Stomach (tissue), 9 donors: Measurements from ENCODE around the gene CHD5. TPM values are rescaled to one million over a fixed set of nuclear protein-coding genes. Genes with fewer than 3 reads are reported as not detected.
A peak's percentile ranks its signal among the peaks of the same experiment; 100 is the strongest.
"Not testable (repeated sequence)": the region's sequence is repeated elsewhere in the genome, so short reads cannot be mapped to it uniquely, and the experiment has no call there.

Source experiments
- DNase-seq, 2 donors: peaks; one replicate each; pipeline versions ENCODE4 v3.0.0 to v3.0.0-alpha.2; 2013 to 2019
- H3K27ac ChIP-seq, 5 donors: fragments of 200-600 bp in 4 of 5; sonication (generic) in 4 of 5; one replicate each; pipeline ENCODE4 v1.5.1; 2013 to 2019; ENCODE audit warnings: mild to moderate bottlenecking in 1 of 5, moderate library complexity in 1 of 5
- H3K27me3 ChIP-seq, 3 donors: fragments of 200-600 bp; sonication (generic); one replicate each; pipeline ENCODE4 v1.5.1; 2017 to 2019; ENCODE audit warnings: mixed run types in 1 of 3
- H3K36me3 ChIP-seq, 4 donors: fragments of 200-600 bp; sonication (generic); 1 replicate in 3 of 4; 2 replicates in 1 of 4; pipeline ENCODE4 v1.5.1; 2016 to 2019
- H3K4me1 ChIP-seq, 4 donors: fragments of 200-600 bp; sonication (generic); one replicate each; pipeline ENCODE4 v1.5.1; 2016 to 2019
- H3K4me3 ChIP-seq, 4 donors: fragments of 200-600 bp; sonication (generic) in 3 of 4; one replicate each; pipeline ENCODE4 v1.5.1; 2016 to 2019; ENCODE audit warnings: mild to moderate bottlenecking in 1 of 4
- H3K9me3 ChIP-seq, 4 donors: fragments of 200-600 bp; sonication (generic); one replicate each; pipeline ENCODE4 v1.5.1; 2016 to 2019
- CTCF ChIP-seq, 7 experiments: fragments of 450-650 bp in 4 of 7; fragments of 200-600 bp in 3 of 7; sonication (generic) in 3 of 7; IDR thresholded peaks; one replicate each; pipeline ENCODE4 v1.5.1; 2016 to 2019; ENCODE audit warnings: antibody characterized with exemption in 7 of 7, control low read depth in 2 of 7, mild to moderate bottlenecking in 1 of 7
- EP300 ChIP-seq: sonication (generic); formaldehyde crosslinking; IDR thresholded peaks from one replicate; pipeline ENCODE4 v1.6.1; 2017; ENCODE audit warnings: antibody characterized with exemption
- POLR2A ChIP-seq, 4 donors: fragments of 450-650 bp; IDR thresholded peaks; one replicate each; pipeline ENCODE4 v1.6.1; 2016; ENCODE audit warnings: antibody characterized with exemption in 4 of 4, control low read depth in 2 of 4, mild to moderate bottlenecking in 1 of 4, moderate library complexity in 1 of 4
- POLR2AphosphoS5 ChIP-seq, 3 donors: sonication (generic); formaldehyde crosslinking; IDR thresholded peaks; one replicate each; pipeline ENCODE4 v1.6.1; 2016; ENCODE audit warnings: antibody characterized with exemption in 3 of 3
- WGBS, 5 donors: extraction: QIAGEN DNeasy Blood & Tissue Kit in 3 of 5; methylation state at CpG; one replicate each; pipeline versions ENCODE4 v1.1.5 to v1.1.7; 2013 to 2018; 5-methylcytosine and 5-hydroxymethylcytosine counted together
- intact Hi-C: fragments of 100-400 bp; cut with DNase I; formaldehyde crosslinking; loops from one replicate; pipeline ENCODE4 v1.15.1; 2023; ENCODE audit warnings: low total_unique reads
- polyA plus RNA-seq, 3 donors: library from polyadenylated mRNA; stranded (reverse); fragments of 200-250 nt; gene quantifications; one replicate each; pipeline ENCODE4 v1.2.3, GENCODE V29; 2013
- total RNA-seq, 5 donors: library from RNA; depleted of rRNA; stranded (reverse); fragments of >200 nt; gene quantifications; one replicate each; pipeline versions ENCODE4 v1.1.0 to v1.2.3, GENCODE V29; 2014 to 2016
- donor health status: healthy with polysubstance abuse.
- donor health status: Bipolar disorder and iron deficiency.
- donor health status: healthy.

The CHD5 gene
- total and polyA plus RNA-seq, 8 donors: 0.06 to 0.92 (median 0.29) TPM; not detected in 1

GRCh38 chr1:6222636-6223035 is 42.5 kb upstream of the CHD5 start:
- DNase-seq: peak in 1 of 2 donors; percentile 62
- Histone ChIP-seq H3K4me1 (peaks cover 0 to 14% (median 0%) of the 10 kb centered on the region in 4 donors), H3K9me3 (no peaks in the 10 kb centered on the region), H3K27ac (peak overlapping the region in 2 of 5 donors; percentile 17 to 56), H3K4me3 (no peak overlapping the region), H3K27me3 (no peaks in the 10 kb centered on the region), H3K36me3 (peaks cover 31 to 64% (median 62%) of the 10 kb centered on the region in 4 donors)
- intact Hi-C loops: no loop called here
- TF ChIP-seq EP300: no peak
- no peak for TF ChIP-seq POLR2A (IDR thresholded peaks at IDR 0.05)
- 53 to 71% (median 63%) methylated on average over 6 of the region's 6 CpGs for WGBS, 5 donors

- peaks cover 27 to 61% (median 49%) of the 10 kb centered on the region in 4 donors for H3K36me3 ChIP-seq
- no peak for DNase-seq
- intact Hi-C loops: no loop called here
- no peak overlapping the region for H3K4me3 ChIP-seq
- TF ChIP-seq POLR2AphosphoS5 (IDR thresholded peaks at IDR 0.05) (no peak), CTCF (IDR thresholded peaks at IDR 0.05) (no peak), EP300 (no peak), POLR2A (IDR thresholded peaks at IDR 0.05) (no peak)
- H3K27me3 ChIP-seq: no peaks in the 10 kb centered on the region
- H3K4me1 ChIP-seq: peaks cover 0 to 14% (median 0%) of the 10 kb centered on the region in 4 donors
- 78 to 94% (median 94%) methylated on average over 12 of the region's 12 CpGs for WGBS, 5 donors
- H3K27ac ChIP-seq: no peak overlapping the region
- no peaks in the 10 kb centered on the region for H3K9me3 ChIP-seq
Measured at GRCh38 chr1:6221210-6221784, 41.2 kb upstream of the CHD5 start.

GRCh38 chr1:6220236-6220635 is 40.1 kb upstream of the CHD5 start:
- 56 to 77% (median 65%) methylated on average over 7 to 8 of the region's 8 CpGs for WGBS, 5 donors
- intact Hi-C loops: no loop called here
- no peak for DNase-seq
- H3K27me3 ChIP-seq: no peaks in the 10 kb centered on the region
- no peak for TF ChIP-seq POLR2A (IDR thresholded peaks at IDR 0.05)
- no peak for TF ChIP-seq EP300
- no peak for TF ChIP-seq POLR2AphosphoS5 (IDR thresholded peaks at IDR 0.05)
- TF ChIP-seq CTCF (IDR thresholded peaks at IDR 0.05): no peak
- peaks cover 22 to 61% (median 42%) of the 10 kb centered on the region in 4 donors for H3K36me3 ChIP-seq
- H3K9me3 ChIP-seq: no peaks in the 10 kb centered on the region
- H3K4me1 ChIP-seq: peaks cover 0 to 14% (median 0%) of the 10 kb centered on the region in 4 donors
- H3K4me3 ChIP-seq: no peak overlapping the region
- H3K27ac ChIP-seq: no peak overlapping the region

GRCh38 chr1:6219641-6220040 is 39.5 kb upstream of the CHD5 start:
- DNase-seq, H3K9me3 ChIP-seq, H3K27me3 ChIP-seq, intact Hi-C loops, H3K4me3 ChIP-seq, H3K27ac ChIP-seq: not testable (repeated sequence)
- Histone ChIP-seq H3K4me1 (peaks cover 0 to 14% (median 0%) of the 10 kb centered on the region in 4 donors), H3K36me3 (peaks cover 16 to 55% (median 36%) of the 10 kb centered on the region in 4 donors)
- WGBS, 5 donors: 76 to 90% (median 87%) methylated on average over 11 of the region's 11 CpGs

- Histone ChIP-seq H3K9me3 (no peaks in the 10 kb centered on the region), H3K4me1 (peaks cover 0 to 14% (median 0%) of the 10 kb centered on the region in 4 donors), H3K27ac (no peak overlapping the region), H3K36me3 (peaks cover 5 to 44% (median 25%) of the 10 kb centered on the region in 4 donors), H3K27me3 (no peaks in the 10 kb centered on the region), H3K4me3 (no peak overlapping the region)
- WGBS, 5 donors: 74 to 86% (median 82%) methylated on average over 16 of the region's 16 CpGs
- intact Hi-C loops: no loop called here
- DNase-seq: no peak
- TF ChIP-seq POLR2AphosphoS5 (IDR thresholded peaks at IDR 0.05): no peak
- no peak for TF ChIP-seq CTCF (IDR thresholded peaks at IDR 0.05)
- no peak for TF ChIP-seq EP300
- no peak for TF ChIP-seq POLR2A (IDR thresholded peaks at IDR 0.05)
Measured at GRCh38 chr1:6218375-6219164, 38.4 kb upstream of the CHD5 start.
